Retinal pigment epithelial cell (primary cell): ENCODE data around the gene PRKG1.

Source experiments
- DNase-seq: peaks from one replicate; pipeline ENCODE4 v3.0.0-alpha.2; 2010; ENCODE audit warnings: low read depth
- H3K4me3 ChIP-seq: 2 replicates; pipeline ENCODE4 v1.5.1; 2011; ENCODE audit warnings: mild to moderate bottlenecking, low read length, control low read depth, moderate library complexity
- CTCF ChIP-seq: conservative IDR thresholded peaks from 2 replicates; pipeline ENCODE4 v1.5.1; 2011; ENCODE audit warnings: low read depth, low read length, control low read depth, inconsistent platforms

PRKG1 gene

GRCh38 chr10:51961401-51961800 is 887.1 kb downstream of the PRKG1 start:
- no peak for DNase-seq
- no peak for TF ChIP-seq CTCF
- no peak overlapping the region for H3K4me3 ChIP-seq

GRCh38 chr10:51964630-51965029 is 890.3 kb downstream of the PRKG1 start:
- DNase-seq, result no peak
- no peak for TF ChIP-seq CTCF
- H3K4me3 ChIP-seq, result no peak overlapping the region

- no peak overlapping the region for H3K4me3 ChIP-seq
- no peak for DNase-seq
- no peak for TF ChIP-seq CTCF
Observed at GRCh38 chr10:51965451-51965850, 891.2 kb downstream of the PRKG1 start.

GRCh38 chr10:51972733-51973346 is 898.6 kb downstream of the PRKG1 start:
- DNase-seq, result no peak
- no peak overlapping the region for H3K4me3 ChIP-seq
- TF ChIP-seq CTCF, result no peak

GRCh38 chr10:51980752-51981151 is 906.5 kb downstream of the PRKG1 start:
- TF ChIP-seq CTCF, result no peak
- H3K4me3 ChIP-seq, result no peak overlapping the region
- no peak for DNase-seq

GRCh38 chr10:51981731-51982130 is 907.4 kb downstream of the PRKG1 start:
- DNase-seq, result no peak
- H3K4me3 ChIP-seq, result no peak overlapping the region
- no peak for TF ChIP-seq CTCF

GRCh38 chr10:51983481-51983880 is 909.2 kb downstream of the PRKG1 start:
- no peak for DNase-seq
- no peak for TF ChIP-seq CTCF
- H3K4me3 ChIP-seq, result no peak overlapping the region
